ENCODE measurements around the gene YAP1. TPM values are rescaled to one million over a fixed set of nuclear protein-coding genes. Genes with fewer than 3 reads are reported as not detected.

The YAP1 gene
- polyA plus RNA-seq, 1 donor, result 74.3 TPM

DNA sequence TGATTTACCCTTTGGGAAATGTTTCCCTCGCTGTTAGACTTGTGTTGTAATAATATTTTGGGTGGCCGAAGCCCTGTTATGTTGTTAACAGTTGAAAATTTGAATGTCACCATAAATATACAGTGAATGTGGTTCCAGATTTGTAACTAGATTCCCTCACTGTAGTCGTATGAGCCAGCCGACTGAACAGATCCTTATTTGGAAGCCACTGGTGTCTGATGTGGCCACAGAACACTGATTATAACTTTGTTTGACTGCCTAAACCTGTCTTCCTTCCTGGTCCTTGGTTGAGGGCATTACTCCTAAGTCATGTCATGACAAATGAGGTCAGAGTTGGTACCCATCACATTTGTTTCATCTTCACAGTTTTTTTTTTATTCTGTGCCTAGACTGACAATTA, 45.4 kb downstream of the YAP1 start:
- Histone ChIP-seq H3K27ac (ENCODE audit: low read length) (no peak overlapping the region), H3K36me3 (ENCODE audit: control insufficient read depth, insufficient read depth, low read length) (peaks cover 2% of the 10 kb centered on the region), H3K4me3 (ENCODE audit: low read length) (no peak overlapping the region), H3K27me3 (ENCODE audit: control insufficient read depth, insufficient read depth, low read length) (no peaks in the 10 kb centered on the region), H3K4me1 (ENCODE audit: control insufficient read depth, insufficient read depth, low read length) (peaks cover 10% of the 10 kb centered on the region), H3K9me3 (ENCODE audit: control insufficient read depth, low read depth, low read length) (no peaks in the 10 kb centered on the region)
- no CpG with 5 or more reads among the region's 4 CpGs for WGBS (ENCODE audit: insufficient coverage, low lambda C conversion rate)
- no peak for DNase-seq

DNA sequence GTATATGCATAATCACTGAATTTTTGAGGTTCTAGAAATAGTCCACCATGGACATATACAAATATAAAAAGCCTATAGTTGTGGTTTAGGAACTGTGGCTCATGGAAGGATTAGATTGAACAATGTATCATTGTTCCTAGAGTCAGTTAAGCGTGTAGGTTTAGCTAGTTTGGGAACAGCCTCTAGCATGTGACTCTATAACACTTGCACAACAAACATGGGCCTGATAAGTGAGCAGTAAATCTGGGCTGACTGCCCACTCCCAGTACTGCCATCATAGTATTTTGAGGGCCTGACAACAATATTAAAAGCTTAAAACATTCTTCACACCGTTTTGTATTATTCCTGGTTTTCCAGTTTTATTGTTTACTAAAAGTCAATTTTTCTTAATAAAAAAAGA, 47.0 kb downstream of the YAP1 start:
- WGBS (ENCODE audit: insufficient coverage, low lambda C conversion rate), result 20% methylated on average over 1 of the region's 2 CpGs
- H3K27me3 ChIP-seq (ENCODE audit: control insufficient read depth, insufficient read depth, low read length), result no peaks in the 10 kb centered on the region
- no peak overlapping the region for H3K4me3 ChIP-seq (ENCODE audit: low read length)
- peaks cover 1% of the 10 kb centered on the region for H3K36me3 ChIP-seq (ENCODE audit: control insufficient read depth, insufficient read depth, low read length)
- peak overlapping the region; percentile 14 for H3K27ac ChIP-seq (ENCODE audit: low read length)
- H3K9me3 ChIP-seq (ENCODE audit: control insufficient read depth, low read depth, low read length), result no peaks in the 10 kb centered on the region
- peak; percentile 53 to 74 for DNase-seq
- peaks cover 10% of the 10 kb centered on the region for H3K4me1 ChIP-seq (ENCODE audit: control insufficient read depth, insufficient read depth, low read length)

DNA sequence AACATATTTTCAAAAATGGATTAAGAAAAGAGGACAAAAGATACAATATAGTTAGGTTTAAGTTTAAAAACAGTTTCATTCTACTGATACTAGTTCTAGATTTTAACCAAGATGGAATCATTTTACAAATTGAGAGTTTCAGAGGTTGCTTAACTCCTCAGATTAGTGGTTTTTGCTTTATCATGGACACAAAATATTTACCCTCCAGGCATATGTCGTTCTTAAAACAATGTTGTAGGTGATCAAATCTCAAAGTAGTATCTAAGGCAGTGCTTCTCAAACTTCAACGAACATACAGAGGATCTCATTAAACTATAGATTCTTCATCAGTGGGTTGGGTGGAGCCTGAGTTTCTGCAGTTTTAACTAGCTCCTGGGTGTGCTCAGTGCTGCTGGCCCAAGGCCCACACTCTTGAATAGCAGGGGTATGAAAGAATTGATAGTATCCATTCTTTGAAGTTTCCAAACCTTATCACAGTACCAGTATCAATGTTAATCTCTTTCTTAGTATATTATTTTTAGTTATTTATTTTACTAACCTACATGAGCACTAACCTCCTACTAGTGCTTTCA, 48.0 kb downstream of the YAP1 start:
- H3K27ac ChIP-seq (ENCODE audit: low read length), result no peak overlapping the region
- H3K4me3 ChIP-seq (ENCODE audit: low read length), result no peak overlapping the region
- no peaks in the 10 kb centered on the region for H3K9me3 ChIP-seq (ENCODE audit: control insufficient read depth, low read depth, low read length)
- peaks cover 10% of the 10 kb centered on the region for H3K4me1 ChIP-seq (ENCODE audit: control insufficient read depth, insufficient read depth, low read length)
- H3K36me3 ChIP-seq (ENCODE audit: control insufficient read depth, insufficient read depth, low read length), result peaks cover 9% of the 10 kb centered on the region
- DNase-seq, result no peak
- WGBS (ENCODE audit: insufficient coverage, low lambda C conversion rate), result no CpG with 5 or more reads among the region's 2 CpGs
- H3K27me3 ChIP-seq (ENCODE audit: control insufficient read depth, insufficient read depth, low read length), result no peaks in the 10 kb centered on the region

DNA sequence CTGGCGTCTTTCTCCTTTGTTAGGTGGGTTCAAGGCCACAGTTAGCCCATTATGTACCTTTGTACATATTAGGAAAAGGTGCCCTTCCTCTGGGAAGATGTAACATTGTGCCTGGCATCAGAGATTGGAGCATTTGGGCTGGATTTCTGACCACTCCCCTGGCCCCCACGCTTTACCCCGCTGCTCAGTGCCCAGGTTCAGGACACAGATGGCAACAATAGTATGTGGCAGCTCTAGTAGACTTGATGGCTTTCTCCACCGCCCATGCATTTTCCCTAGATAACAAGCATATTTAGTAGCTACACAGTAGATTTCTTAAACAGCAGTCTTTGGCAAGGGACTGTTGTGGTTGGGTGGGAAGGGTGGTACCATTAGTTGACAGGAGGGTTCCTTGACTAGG, 53.1 kb downstream of the YAP1 start:
- H3K4me1 ChIP-seq (ENCODE audit: control insufficient read depth, insufficient read depth, low read length), result no peaks in the 10 kb centered on the region
- DNase-seq, result no peak
- H3K9me3 ChIP-seq (ENCODE audit: control insufficient read depth, low read depth, low read length), result no peaks in the 10 kb centered on the region
- H3K4me3 ChIP-seq (ENCODE audit: low read length), result no peak overlapping the region
- no peak overlapping the region for H3K27ac ChIP-seq (ENCODE audit: low read length)
- no CpG with 5 or more reads among the region's 4 CpGs for WGBS (ENCODE audit: insufficient coverage, low lambda C conversion rate)
- no peaks in the 10 kb centered on the region for H3K27me3 ChIP-seq (ENCODE audit: control insufficient read depth, insufficient read depth, low read length)
- H3K36me3 ChIP-seq (ENCODE audit: control insufficient read depth, insufficient read depth, low read length), result peaks cover 18% of the 10 kb centered on the region

DNA sequence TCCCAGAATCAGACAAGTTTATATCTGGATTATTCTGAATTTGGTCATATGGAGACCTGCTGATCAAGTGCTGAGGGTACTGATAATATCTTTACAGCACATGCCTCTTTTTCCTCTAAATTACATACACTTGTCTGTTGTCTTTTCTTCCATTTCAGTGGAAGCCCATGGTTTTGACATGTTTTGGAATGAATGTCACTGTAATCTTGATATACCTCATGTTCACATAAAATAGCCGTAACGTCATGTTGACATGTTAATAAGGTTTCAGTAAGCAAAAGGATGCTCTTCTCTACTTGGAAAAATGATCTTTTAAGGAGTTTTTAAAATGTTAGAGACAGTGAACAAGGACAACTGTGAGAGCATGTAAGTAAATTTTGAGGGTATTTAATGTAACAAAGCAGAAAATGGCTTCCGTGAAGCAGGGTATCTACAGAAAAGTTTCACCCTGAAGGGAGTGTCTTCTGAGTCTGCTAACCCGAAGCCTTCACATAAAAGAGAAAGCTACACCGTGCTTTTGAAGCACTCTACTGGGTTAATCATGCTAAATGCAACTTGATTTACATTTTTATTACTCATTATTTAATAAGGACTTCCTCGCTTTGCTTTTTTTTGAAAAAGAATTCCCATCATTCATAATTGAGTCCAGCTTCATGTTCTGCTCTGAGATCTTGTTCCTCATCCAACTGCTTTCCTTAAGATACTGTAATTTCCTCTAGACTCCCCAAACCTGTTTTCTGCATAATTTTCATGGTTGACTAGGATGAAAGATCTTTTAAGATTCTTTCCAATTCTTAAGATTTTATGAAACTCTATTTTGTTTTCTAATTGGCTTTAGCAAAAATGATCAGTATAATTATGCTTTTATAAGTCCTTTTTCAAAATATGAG, 56.2 kb downstream of the YAP1 start:
- Histone ChIP-seq H3K4me3 (ENCODE audit: low read length) (no peak overlapping the region), H3K9me3 (ENCODE audit: control insufficient read depth, low read depth, low read length) (no peaks in the 10 kb centered on the region), H3K4me1 (ENCODE audit: control insufficient read depth, insufficient read depth, low read length) (no peaks in the 10 kb centered on the region), H3K27ac (ENCODE audit: low read length) (no peak overlapping the region), H3K27me3 (ENCODE audit: control insufficient read depth, insufficient read depth, low read length) (no peaks in the 10 kb centered on the region), H3K36me3 (ENCODE audit: control insufficient read depth, insufficient read depth, low read length) (peaks cover 18% of the 10 kb centered on the region)
- DNase-seq, result no peak
- WGBS (ENCODE audit: insufficient coverage, low lambda C conversion rate), result 100% methylated on average over 3 of the region's 6 CpGs

DNA sequence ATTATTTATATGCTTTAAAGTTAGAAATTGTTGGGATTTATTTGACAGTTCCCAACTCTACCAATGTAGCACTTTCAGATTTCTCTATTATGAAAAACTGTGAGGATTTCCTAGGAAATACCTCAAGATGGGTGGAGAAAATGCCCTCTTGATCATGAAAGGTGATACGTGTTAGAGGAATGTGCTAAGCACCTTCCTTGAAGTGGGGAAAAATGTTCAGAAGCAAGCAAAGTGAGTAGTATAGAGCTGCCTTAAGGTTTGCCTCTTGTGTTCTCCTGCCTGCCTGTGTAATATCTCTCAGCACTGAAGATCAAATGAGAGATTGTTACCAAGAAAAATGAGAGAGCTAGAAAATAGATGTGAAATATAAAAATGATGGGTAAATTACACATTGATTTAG, 58.2 kb downstream of the YAP1 start:
- Histone ChIP-seq H3K9me3 (ENCODE audit: control insufficient read depth, low read depth, low read length) (no peaks in the 10 kb centered on the region), H3K36me3 (ENCODE audit: control insufficient read depth, insufficient read depth, low read length) (peaks cover 7% of the 10 kb centered on the region), H3K27me3 (ENCODE audit: control insufficient read depth, insufficient read depth, low read length) (no peaks in the 10 kb centered on the region), H3K4me1 (ENCODE audit: control insufficient read depth, insufficient read depth, low read length) (no peaks in the 10 kb centered on the region), H3K27ac (ENCODE audit: low read length) (no peak overlapping the region), H3K4me3 (ENCODE audit: low read length) (no peak overlapping the region)
- no peak for DNase-seq
- WGBS (ENCODE audit: insufficient coverage, low lambda C conversion rate), result no CpG with 5 or more reads among the region's 1 CpG

DNA sequence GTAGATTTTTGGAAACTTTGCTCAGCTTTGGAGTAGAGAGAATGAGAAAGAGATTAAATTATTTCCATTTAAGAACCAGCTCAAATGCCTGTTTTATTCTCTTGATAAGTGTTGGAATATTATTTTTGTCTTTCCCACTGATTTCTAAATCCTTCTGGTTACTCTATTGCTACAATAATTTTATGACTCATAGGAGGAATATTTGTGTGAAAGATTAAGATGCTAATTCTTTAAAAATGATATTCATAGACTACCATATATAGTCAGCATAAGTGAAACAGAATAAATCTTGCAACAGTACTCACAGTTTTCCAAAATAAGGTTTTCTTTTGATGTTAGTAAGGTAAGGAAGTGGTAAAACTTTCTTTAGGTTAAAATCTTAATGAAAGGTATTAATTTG, 60.9 kb downstream of the YAP1 start:
- peaks cover 9% of the 10 kb centered on the region for H3K36me3 ChIP-seq (ENCODE audit: control insufficient read depth, insufficient read depth, low read length)
- no peaks in the 10 kb centered on the region for H3K4me1 ChIP-seq (ENCODE audit: control insufficient read depth, insufficient read depth, low read length)
- no peak overlapping the region for H3K4me3 ChIP-seq (ENCODE audit: low read length)
- no peaks in the 10 kb centered on the region for H3K27me3 ChIP-seq (ENCODE audit: control insufficient read depth, insufficient read depth, low read length)
- H3K27ac ChIP-seq (ENCODE audit: low read length), result no peak overlapping the region
- no peaks in the 10 kb centered on the region for H3K9me3 ChIP-seq (ENCODE audit: control insufficient read depth, low read depth, low read length)
- DNase-seq, result no peak

DNA sequence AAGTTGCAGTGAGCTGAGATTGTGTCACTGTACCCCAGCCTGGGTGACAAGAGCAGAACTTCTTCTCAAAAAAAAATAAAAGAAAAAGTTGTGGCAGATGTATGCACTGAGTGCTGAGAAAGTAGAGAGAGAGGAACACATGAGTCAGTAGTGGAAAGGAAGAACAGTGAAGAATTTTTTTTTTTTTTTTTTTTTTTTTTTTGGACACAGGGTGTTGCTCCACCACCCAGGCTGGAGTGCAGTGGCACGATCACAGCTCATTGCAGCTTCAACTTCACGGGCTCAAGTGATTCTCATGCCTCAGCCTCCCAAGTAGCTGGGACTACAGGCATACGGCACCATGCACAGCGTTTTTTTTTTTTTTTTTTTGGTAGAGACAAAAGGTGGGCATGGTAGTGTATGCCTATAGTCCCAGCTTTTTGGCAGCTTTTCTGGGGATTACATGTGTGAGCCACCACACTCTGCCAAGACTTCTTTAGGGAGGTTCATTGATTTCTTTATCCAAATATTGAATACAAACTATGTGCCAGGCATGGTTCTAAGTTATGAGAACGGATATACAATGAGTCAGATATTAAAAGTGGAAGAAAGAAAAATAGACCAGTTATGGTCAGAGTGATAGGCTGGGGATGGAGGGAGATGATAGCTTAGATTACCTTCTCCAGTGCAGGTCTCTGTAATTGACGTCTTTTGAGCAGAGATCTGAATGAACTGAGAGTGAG, 62.0 kb downstream of the YAP1 start:
- no peak for DNase-seq
- 100% methylated on average over 1 of the region's 6 CpGs for WGBS (ENCODE audit: insufficient coverage, low lambda C conversion rate)
- H3K4me1 ChIP-seq (ENCODE audit: control insufficient read depth, insufficient read depth, low read length), result no peaks in the 10 kb centered on the region
- no peak overlapping the region for H3K4me3 ChIP-seq (ENCODE audit: low read length)
- peaks cover 13% of the 10 kb centered on the region for H3K36me3 ChIP-seq (ENCODE audit: control insufficient read depth, insufficient read depth, low read length)
- no peaks in the 10 kb centered on the region for H3K27me3 ChIP-seq (ENCODE audit: control insufficient read depth, insufficient read depth, low read length)
- no peaks in the 10 kb centered on the region for H3K9me3 ChIP-seq (ENCODE audit: control insufficient read depth, low read depth, low read length)
- no peak overlapping the region for H3K27ac ChIP-seq (ENCODE audit: low read length)

DNA sequence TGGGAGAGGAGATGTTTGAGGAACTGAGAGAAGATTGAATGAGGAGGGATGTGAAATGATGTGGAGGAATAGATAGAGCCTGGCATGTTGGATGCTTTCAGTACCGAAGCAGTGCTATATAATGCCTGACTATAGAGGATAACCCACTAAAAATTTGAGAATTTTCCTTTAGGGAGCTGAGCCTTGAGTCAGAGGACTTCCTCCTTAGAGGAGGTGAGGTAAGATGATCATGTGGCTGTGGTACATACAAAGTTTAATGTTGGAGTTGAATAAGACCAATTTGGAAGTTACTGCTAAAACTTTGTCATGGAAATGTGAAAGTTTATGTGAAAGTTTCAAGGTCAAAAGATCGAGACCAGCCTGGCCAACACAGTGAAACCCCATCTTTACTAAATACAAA, 66.9 kb downstream of the YAP1 start:
- no peaks in the 10 kb centered on the region for H3K27me3 ChIP-seq (ENCODE audit: control insufficient read depth, insufficient read depth, low read length)
- no peak overlapping the region for H3K27ac ChIP-seq (ENCODE audit: low read length)
- no peak overlapping the region for H3K4me3 ChIP-seq (ENCODE audit: low read length)
- no peak for DNase-seq
- 90% methylated on average over 2 of the region's 2 CpGs for WGBS (ENCODE audit: insufficient coverage, low lambda C conversion rate)
- H3K9me3 ChIP-seq (ENCODE audit: control insufficient read depth, low read depth, low read length), result no peaks in the 10 kb centered on the region
- H3K36me3 ChIP-seq (ENCODE audit: control insufficient read depth, insufficient read depth, low read length), result peaks cover 20% of the 10 kb centered on the region
- peaks cover 8% of the 10 kb centered on the region for H3K4me1 ChIP-seq (ENCODE audit: control insufficient read depth, insufficient read depth, low read length)

DNA sequence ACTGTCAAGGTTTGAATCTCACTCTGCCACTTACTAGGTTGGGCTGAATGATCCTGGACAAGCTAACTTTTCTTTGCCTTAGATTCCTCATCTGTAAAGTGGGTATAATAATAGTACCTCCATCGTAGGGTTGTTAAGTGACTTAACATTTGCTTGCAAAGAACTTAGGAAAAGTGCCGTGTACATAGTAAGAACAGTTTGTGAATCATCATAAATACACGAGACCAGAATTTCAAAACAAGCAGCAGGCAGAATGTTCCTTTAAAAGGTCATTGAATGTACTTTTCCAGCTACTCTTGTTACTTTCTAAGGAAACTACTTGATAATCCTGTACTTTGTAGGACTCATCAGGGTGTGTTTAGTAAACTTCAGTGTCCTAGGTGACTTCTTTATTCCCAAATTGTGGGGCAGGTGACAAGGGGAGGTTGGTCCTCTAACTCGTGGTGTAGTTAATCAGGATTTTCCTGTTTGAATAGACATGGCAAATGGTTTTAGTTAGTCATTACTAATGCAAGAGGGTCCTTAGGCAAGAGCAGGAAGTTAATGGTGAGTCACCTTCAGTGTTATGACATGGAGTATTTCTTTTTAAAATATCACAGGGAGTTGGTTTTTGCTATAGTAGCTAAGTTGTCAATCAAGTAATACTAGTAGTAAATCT, 67.9 kb downstream of the YAP1 start:
- H3K4me1 ChIP-seq (ENCODE audit: control insufficient read depth, insufficient read depth, low read length), result peaks cover 8% of the 10 kb centered on the region
- 66% methylated on average over 3 of the region's 4 CpGs for WGBS (ENCODE audit: insufficient coverage, low lambda C conversion rate)
- no peaks in the 10 kb centered on the region for H3K27me3 ChIP-seq (ENCODE audit: control insufficient read depth, insufficient read depth, low read length)
- H3K36me3 ChIP-seq (ENCODE audit: control insufficient read depth, insufficient read depth, low read length), result peaks cover 22% of the 10 kb centered on the region
- H3K27ac ChIP-seq (ENCODE audit: low read length), result peak overlapping the region; percentile 53
- no peak overlapping the region for H3K4me3 ChIP-seq (ENCODE audit: low read length)
- peak; percentile 75 to 90 for DNase-seq
- H3K9me3 ChIP-seq (ENCODE audit: control insufficient read depth, low read depth, low read length), result no peaks in the 10 kb centered on the region

Measured in large intestine (tissue), 3 donors.